Measurements from ENCODE around the gene RPS27. TPM values are rescaled to one million over a fixed set of nuclear protein-coding genes. Genes with fewer than 3 reads are reported as not detected.

Gene RPS27
- total and polyA plus RNA-seq, 2 of the 13 experiments (the other 11 are each of a cell fraction or from before 2014, with no cell fraction given) = 3,737 to 9,964 TPM

DNA sequence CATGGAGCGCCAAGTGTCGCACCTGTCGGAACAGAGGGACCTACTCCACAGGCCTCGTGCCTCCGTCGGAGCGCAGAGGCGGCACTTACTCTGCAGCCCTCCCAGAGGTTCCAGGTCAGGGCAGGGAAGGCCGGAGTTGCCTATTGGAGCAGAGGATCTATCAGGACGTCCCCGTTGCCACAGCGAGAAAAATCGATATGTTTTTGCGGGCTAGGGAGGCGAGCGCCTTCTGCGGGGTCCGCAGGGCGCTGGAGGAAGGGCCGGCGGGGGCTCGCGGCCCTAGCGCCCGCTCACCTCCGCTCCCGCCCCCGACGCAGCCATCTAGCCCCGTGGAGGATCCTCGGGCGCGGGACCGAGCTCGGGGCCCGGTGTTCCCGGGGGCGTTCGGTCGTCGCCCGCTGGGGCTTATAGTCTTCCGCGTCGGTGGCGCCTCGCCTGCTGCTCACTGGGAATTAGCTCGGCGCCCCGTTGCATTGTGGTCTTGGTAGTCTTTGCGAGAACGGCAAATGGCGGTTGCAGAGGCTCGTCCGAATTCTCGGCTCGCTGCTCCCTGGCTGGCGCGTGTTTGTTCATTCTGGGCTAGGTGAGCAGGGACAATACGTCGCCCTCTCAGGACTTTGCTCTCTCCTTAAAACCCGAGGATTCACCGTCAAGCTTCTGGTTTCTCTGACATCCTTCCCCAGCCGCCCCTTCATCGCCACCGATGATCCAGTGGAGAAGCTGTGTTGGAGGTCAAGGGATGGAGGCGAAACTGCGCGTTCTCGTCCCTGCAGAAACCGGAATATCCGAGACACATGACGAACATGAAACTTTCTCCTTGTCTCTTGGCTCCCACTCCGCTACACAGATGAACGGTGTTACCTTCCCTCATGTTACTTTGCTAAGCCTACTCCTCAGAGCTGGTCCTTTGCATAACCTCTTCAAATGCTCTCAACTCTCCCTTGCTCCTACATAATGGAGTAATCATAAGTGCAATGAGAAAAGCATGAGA is 13.0 kb upstream of the RPS27 start, which contains the start of gene JTB (continued):
- peak; percentile 95 for TF ChIP-seq ZNF407 (CRISPR knock-in tag; IDR thresholded peaks at IDR 0.05; ENCODE audit: not compliant biosample characterization)
- 0 out of 2 replicates have a peak, but pooled peaks have one; percentile 21 for TF ChIP-seq GATAD2A (CRISPR knock-in tag; IDR thresholded peaks at IDR 0.05)
- no peak for TF ChIP-seq ZNF138 (CRISPR knock-in tag; IDR thresholded peaks at IDR 0.05; ENCODE audit: low read depth)
- TF ChIP-seq KLF12 (CRISPR knock-in tag; IDR thresholded peaks at IDR 0.05; ENCODE audit: borderline replicate concordance) = no peak
- TF ChIP-seq YEATS2 (CRISPR knock-in tag; IDR thresholded peaks at IDR 0.05; ENCODE audit: borderline replicate concordance) = 0 out of 2 replicates have a peak, but pooled peaks have one; percentile 49
- 0 out of 2 replicates have a peak, but pooled peaks have one; percentile 26 for TF ChIP-seq DNMT3B (CRISPR knock-in tag; conservative IDR thresholded peaks at IDR 0.05)
- no peak for TF ChIP-seq ZNF446 (CRISPR knock-in tag; IDR thresholded peaks at IDR 0.05)
- TF ChIP-seq ZNF512 (CRISPR knock-in tag; IDR thresholded peaks at IDR 0.05) = no peak
- TF ChIP-seq ZNF670 (CRISPR knock-in tag; IDR thresholded peaks at IDR 0.05; ENCODE audit: borderline replicate concordance) = peak; percentile 54; the same call in 1 of the 2 replicates
- TF ChIP-seq ZNF282 (IDR thresholded peaks at IDR 0.05; ENCODE audit: partially characterized antibody) = no peak
- no peak for TF ChIP-seq PBX2 (CRISPR knock-in tag; IDR thresholded peaks at IDR 0.05)
- peak; percentile 37 for TF ChIP-seq HES4 (CRISPR knock-in tag; IDR thresholded peaks at IDR 0.05; ENCODE audit: borderline replicate concordance)
- peak; percentile 75 for TF ChIP-seq HDAC1 (CRISPR knock-in tag; IDR thresholded peaks at IDR 0.05)
- no peak for TF ChIP-seq U2AF1 (optimal IDR thresholded peaks at IDR 0.05; ENCODE audit: low read depth, low read length)
